BJ (cell line): ENCODE results near the gene JPH4. TPM values are rescaled to one million over a fixed set of nuclear protein-coding genes. Genes with fewer than 3 reads are reported as not detected.

Experiments
- CTCF ChIA-PET: fragments of 350-600 bp; formaldehyde crosslinking; extraction: SDS; loops from one replicate; lab custom pipeline; 2021; ENCODE audit warnings: antibody characterized with exemption, inconsistent platforms; lab: Yijun Ruan, JAX
- POLR2A ChIA-PET: fragments of 300-600 bp; sonication (Branson Sonifier 250); formaldehyde crosslinking; extraction: SDS; loops from one replicate; lab custom pipeline; 2021; ENCODE audit warnings: antibody characterized with exemption; lab: Charles Lee
- DNase-seq: peaks from one replicate; pipeline ENCODE4 v3.0.0-alpha.2; 2011; ENCODE audit warnings: low read depth
- H3K27me3 ChIP-seq: 2 replicates; pipeline ENCODE4 v1.6.0; 2011; ENCODE audit warnings: low read length; ENCODE audit not compliant: control insufficient read depth, insufficient read depth
- H3K36me3 ChIP-seq: 2 replicates; pipeline ENCODE4 v1.5.1; 2011; ENCODE audit warnings: low read length; ENCODE audit not compliant: control insufficient read depth, insufficient read depth
- H3K4me3 ChIP-seq: 2 replicates; pipeline ENCODE4 v1.5.1; 2011; ENCODE audit warnings: low read depth, mild to moderate bottlenecking, control low read depth, low read length
- CTCF ChIP-seq: IDR thresholded peaks from 2 replicates; pipeline ENCODE4 v1.5.1; 2011; ENCODE audit warnings: low read depth, mild to moderate bottlenecking, control low read depth, inconsistent platforms, low read length, moderate library complexity; ENCODE audit not compliant: insufficient read depth
- polyA plus RNA-seq: library from polyadenylated mRNA; depleted of rRNA; stranded (reverse); fragments of >200 nt; gene quantifications from 2 replicates; pipeline ENCODE4 v1.2.3, GENCODE V29; 2011

JPH4 gene
- polyA plus RNA-seq, 1 experiment, result not detected

- no peak for DNase-seq
- ChIA-PET CTCF (interaction anchor here (3.3 kb wide), 1 partner anchor 8 kb away, joined by 23 read pairs; no protein-coding TSS in a partner anchor), POLR2A (no interaction called here)
- Histone ChIP-seq H3K4me3 (peak overlapping the region; percentile 69), H3K27me3 (peaks cover 2% of the 10 kb centered on the region; the same call in 1 of the 2 replicates), H3K36me3 (no peaks in the 10 kb centered on the region)
- TF ChIP-seq CTCF, result no peak
Observed at GRCh38 chr14:23550812-23551265, 27.8 kb downstream of the JPH4 start.

GRCh38 chr14:23550131-23550811 lies 28.3 kb downstream of the JPH4 start:
- ChIA-PET POLR2A (no interaction called here), CTCF (interaction anchor here (0.6 to 3.3 kb wide), 5 partner anchors 9 to 950 kb away, joined by 3 to 23 read pairs (median 4); no protein-coding TSS in a partner anchor)
- TF ChIP-seq CTCF, result no peak
- DNase-seq, result no peak
- H3K36me3 ChIP-seq, result no peaks in the 10 kb centered on the region
- H3K4me3 ChIP-seq, result peak overlapping the region; percentile 69
- H3K27me3 ChIP-seq, result peaks cover 2% of the 10 kb centered on the region; the same call in 1 of the 2 replicates

GRCh38 chr14:23548351-23549318 lies 30.0 kb downstream of the JPH4 start:
- no peak for TF ChIP-seq CTCF
- Histone ChIP-seq H3K4me3 (no peak overlapping the region), H3K36me3 (no peaks in the 10 kb centered on the region), H3K27me3 (peaks cover 2% of the 10 kb centered on the region; the same call in 1 of the 2 replicates)
- no peak for DNase-seq
- POLR2A ChIA-PET, result no interaction called here
- CTCF ChIA-PET, result interaction anchor here (0.6 to 3.3 kb wide), 7 partner anchors 8 to 71 kb away, joined by 3 to 23 read pairs (median 4); no protein-coding TSS in a partner anchor

- H3K36me3 ChIP-seq, result no peaks in the 10 kb centered on the region
- ChIA-PET POLR2A (interaction anchor here (0.5 kb wide), 1 partner anchor 199 kb away, joined by 4 read pairs; no protein-coding TSS in a partner anchor), CTCF (interaction anchor here (1.2 to 3.3 kb wide), 4 partner anchors 8 to 70 kb away, joined by 3 to 23 read pairs (median 10); no protein-coding TSS in a partner anchor)
- no peak for TF ChIP-seq CTCF
- H3K4me3 ChIP-seq, result no peak overlapping the region
- no peak for DNase-seq
- H3K27me3 ChIP-seq, result peaks cover 2% of the 10 kb centered on the region; the same call in 1 of the 2 replicates
Observed at GRCh38 chr14:23547924-23548323, 30.7 kb downstream of the JPH4 start.
